ENCODE data around the gene GLUL.

GRCh38 chr1:182357913-182358312 lies 33.7 kb downstream of the GLUL start:
- no peak for TF ChIP-seq CTCF (IDR thresholded peaks at IDR 0.05; ENCODE audit: insufficient read depth, low read length, poor library complexity, severe bottlenecking)
- TF ChIP-seq EZH2phosphoT487 (conservative IDR thresholded peaks at IDR 0.05; ENCODE audit: low read length) = no peak
